Right lobe of liver (tissue), 4 donors: ENCODE data around the gene SLC22A5.

ENCODE experiments used
- CTCF ChIP-seq, 4 donors: fragments of 200-600 bp in 3 of 4; fragments of 450-650 bp in 1 of 4; IDR thresholded peaks; one replicate each; pipeline versions ENCODE4 v1.5.1 to v1.8.0; 2016 to 2022; ENCODE audit warnings: antibody characterized with exemption in 4 of 4, mild to moderate bottlenecking in 2 of 4
- POLR2A ChIP-seq: fragments of 450-650 bp; IDR thresholded peaks from one replicate; pipeline ENCODE4 v1.6.1; 2017; ENCODE audit warnings: antibody characterized with exemption, mild to moderate bottlenecking
- donor health status: DM: no; HTN: no; CAD: no.
- donor health status: DM: no; HTN: no; CAD: no.
- donor health status: DM: no; HTN: yes; CAD: no.

DNA sequence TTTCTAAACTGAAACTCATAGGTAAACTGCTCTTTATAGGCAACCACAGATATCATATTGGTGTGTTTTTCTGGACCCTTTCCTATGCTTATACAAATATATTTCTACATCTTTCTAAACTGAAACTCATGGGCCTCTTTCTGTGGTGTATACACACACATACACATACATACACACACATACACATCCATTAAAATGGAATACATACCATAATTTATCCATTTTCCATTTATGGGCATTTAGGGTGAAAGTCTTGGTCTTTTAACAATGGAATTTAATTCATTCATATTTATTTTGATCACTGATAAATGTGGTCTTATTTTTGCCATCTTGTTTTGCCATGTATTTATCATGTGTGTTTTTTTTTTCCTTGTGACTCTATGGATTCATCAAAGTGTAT, 44.1 kb downstream of the SLC22A5 start:
- TF ChIP-seq CTCF (IDR thresholded peaks at IDR 0.05) (no peak), POLR2A (no peak)
